ENCODE measurements around the gene BEND4.

- TF ChIP-seq CTCF (IDR thresholded peaks at IDR 0.05) = no peak
- TF ChIP-seq POLR2A (IDR thresholded peaks at IDR 0.05) = no peak
These were observed 68.6 kb downstream of the BEND4 start for GRCh38 chr4:42083816-42084215.
